OCI-LY3 (cell line): ENCODE results near the gene SFT2D3.

Source experiments
- H2AFZ ChIP-seq: fragments of 200-600, 300-600 bp; shearing (Covaris generic); 2 replicates; pipeline ENCODE4 v1.6.0; 2014; ENCODE audit warnings: antibody characterized with exemption, low read depth, low read length
- H3K27ac ChIP-seq: fragments of 200-600, 300-600 bp; sonication (generic); 2 replicates; pipeline ENCODE4 v1.5.1; 2014; ENCODE audit warnings: mild to moderate bottlenecking, low read length, moderate library complexity, mixed read lengths
- H3K27me3 ChIP-seq: fragments of 200-600, 300-600 bp; sonication (generic); 2 replicates; pipeline ENCODE4 v1.6.1; 2014; ENCODE audit warnings: low read depth, low read length, mixed read lengths
- H3K36me3 ChIP-seq: fragments of 200-600, 300-600 bp; sonication (generic); replicated peaks from 2 replicates; pipeline ENCODE3; 2014; ENCODE audit warnings: low read depth, low read length, mixed read lengths
- H3K4me1 ChIP-seq: fragments of 300-600, 200-600 bp; sonication (generic); 2 replicates; pipeline ENCODE4 v1.6.1; 2014; ENCODE audit warnings: low read length, mixed read lengths
- H3K4me2 ChIP-seq: fragments of 200-600, 300-600 bp; sonication (generic); 2 replicates; pipeline ENCODE4 v1.6.1; 2014; ENCODE audit warnings: low read length, mixed read lengths
- H3K4me3 ChIP-seq: fragments of 300-600, 200-600 bp; sonication (generic); 2 replicates; pipeline ENCODE4 v1.5.1; 2014; ENCODE audit warnings: antibody characterized with exemption, mild to moderate bottlenecking, low read length, moderate library complexity
- H3K79me2 ChIP-seq: fragments of 300-600, 200-600 bp; shearing (Covaris generic); 2 replicates; pipeline ENCODE4 v1.6.1; 2014; ENCODE audit warnings: mild to moderate bottlenecking, low read length, mixed read lengths
- H3K9ac ChIP-seq: fragments of 300-600, 200-600 bp; shearing (Covaris generic); 2 replicates; pipeline ENCODE4 v1.6.0; 2014; ENCODE audit warnings: mild to moderate bottlenecking, low read length, moderate library complexity
- H3K9me3 ChIP-seq: fragments of 200-600, 300-600 bp; shearing (Covaris generic); 2 replicates; pipeline ENCODE4 v1.6.1; 2014; ENCODE audit warnings: low read length, mixed read lengths; ENCODE audit not compliant: insufficient read depth
- H4K20me1 ChIP-seq: fragments of 200-600, 300-600 bp; sonication (generic); 2 replicates; pipeline ENCODE4 v1.6.1; 2016; ENCODE audit warnings: low read length, mixed read lengths; ENCODE audit not compliant: insufficient read depth
- EZH2phosphoT487 ChIP-seq: fragments of 200-600 bp; shearing (Covaris generic); IDR thresholded peaks from 2 replicates; pipeline ENCODE4 v1.6.1; 2018; ENCODE audit warnings: antibody characterized with exemption, mixed run types, low read depth
- TF ChIP-seq, protein P1 (sequence below): fragments of 200-600, 300-600 bp; sonication (generic); IDR thresholded peaks from 2 replicates; pipeline ENCODE4 v1.5.1; 2014; ENCODE audit warnings: antibody characterized with exemption, low read length, low read depth

SFT2D3 gene

DNA sequence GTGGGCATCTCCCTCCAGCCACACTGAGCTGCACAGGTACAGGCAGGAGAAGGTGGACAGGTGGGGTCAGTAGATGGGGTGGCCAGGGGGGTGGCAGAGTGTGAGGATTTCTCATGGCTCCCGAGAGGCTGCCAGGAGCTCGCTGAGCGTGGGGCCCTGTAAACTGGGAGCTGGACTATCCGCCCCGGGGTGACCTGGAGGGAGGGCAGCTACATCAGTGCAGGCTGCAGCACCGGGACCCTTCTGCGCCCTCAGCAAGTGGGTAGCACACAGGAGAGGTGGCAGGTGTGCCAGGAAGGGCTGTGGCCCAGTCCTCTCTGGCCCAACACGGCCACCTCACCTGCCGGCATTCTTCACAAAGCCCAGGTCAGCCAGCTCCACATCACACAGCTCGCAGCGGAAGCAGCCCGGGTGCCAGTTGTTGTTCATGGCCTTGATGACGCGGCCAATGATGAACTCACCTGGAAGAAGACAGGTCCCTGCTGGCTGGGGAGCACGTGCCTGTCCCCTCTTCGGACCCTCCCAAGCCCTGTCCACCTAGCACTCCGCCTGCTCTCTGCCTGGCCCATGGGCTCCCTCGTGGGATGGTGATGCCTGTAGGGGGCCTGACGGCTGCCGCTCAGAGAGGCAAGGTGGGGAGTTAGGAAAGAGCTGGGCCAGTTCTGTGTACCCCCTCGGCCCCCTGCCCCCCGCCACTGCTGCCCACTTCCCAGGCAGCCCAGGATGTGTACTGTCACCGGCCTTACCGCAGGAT, 47.0 kb upstream of the SFT2D3 start:
- Histone ChIP-seq H3K36me3 (no peaks in the 10 kb centered on the region), H3K9me3 (no peaks in the 10 kb centered on the region), H4K20me1 (no peaks in the 10 kb centered on the region), H2AFZ (no peak overlapping the region), H3K9ac (no peak overlapping the region), H3K27me3 (no peaks in the 10 kb centered on the region), H3K4me1 (peaks cover 5% of the 10 kb centered on the region), H3K79me2 (no peaks in the 10 kb centered on the region), H3K4me2 (no peak overlapping the region), H3K4me3 (no peak overlapping the region), H3K27ac (no peak overlapping the region)
- TF ChIP-seq EZH2phosphoT487, result no peak
- TF ChIP-seq, protein P1, sequence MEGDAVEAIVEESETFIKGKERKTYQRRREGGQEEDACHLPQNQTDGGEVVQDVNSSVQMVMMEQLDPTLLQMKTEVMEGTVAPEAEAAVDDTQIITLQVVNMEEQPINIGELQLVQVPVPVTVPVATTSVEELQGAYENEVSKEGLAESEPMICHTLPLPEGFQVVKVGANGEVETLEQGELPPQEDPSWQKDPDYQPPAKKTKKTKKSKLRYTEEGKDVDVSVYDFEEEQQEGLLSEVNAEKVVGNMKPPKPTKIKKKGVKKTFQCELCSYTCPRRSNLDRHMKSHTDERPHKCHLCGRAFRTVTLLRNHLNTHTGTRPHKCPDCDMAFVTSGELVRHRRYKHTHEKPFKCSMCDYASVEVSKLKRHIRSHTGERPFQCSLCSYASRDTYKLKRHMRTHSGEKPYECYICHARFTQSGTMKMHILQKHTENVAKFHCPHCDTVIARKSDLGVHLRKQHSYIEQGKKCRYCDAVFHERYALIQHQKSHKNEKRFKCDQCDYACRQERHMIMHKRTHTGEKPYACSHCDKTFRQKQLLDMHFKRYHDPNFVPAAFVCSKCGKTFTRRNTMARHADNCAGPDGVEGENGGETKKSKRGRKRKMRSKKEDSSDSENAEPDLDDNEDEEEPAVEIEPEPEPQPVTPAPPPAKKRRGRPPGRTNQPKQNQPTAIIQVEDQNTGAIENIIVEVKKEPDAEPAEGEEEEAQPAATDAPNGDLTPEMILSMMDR, result no peak

DNA sequence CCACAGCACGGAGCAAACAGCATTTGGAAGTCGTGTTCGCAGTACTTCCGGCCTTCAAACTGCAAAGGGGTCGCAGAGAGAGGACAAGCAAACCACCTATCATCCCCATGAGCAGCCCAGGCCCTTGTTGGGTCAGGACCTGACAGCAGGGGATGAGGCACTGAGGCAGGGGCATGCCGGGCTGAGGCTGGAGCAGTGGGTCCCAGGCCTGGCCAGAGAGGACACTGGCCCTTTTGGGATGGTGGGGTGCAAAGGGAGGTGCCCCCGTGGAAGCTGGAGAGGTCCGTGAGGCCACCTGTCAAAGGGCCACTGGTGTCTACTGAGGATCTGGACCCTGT, 46.5 kb upstream of the SFT2D3 start:
- Histone ChIP-seq H3K36me3 (no peaks in the 10 kb centered on the region), H4K20me1 (no peaks in the 10 kb centered on the region), H3K9me3 (no peaks in the 10 kb centered on the region), H3K4me2 (no peak overlapping the region), H3K4me1 (peaks cover 6% of the 10 kb centered on the region), H2AFZ (no peak overlapping the region), H3K79me2 (no peaks in the 10 kb centered on the region), H3K9ac (no peak overlapping the region), H3K27ac (no peak overlapping the region), H3K27me3 (no peaks in the 10 kb centered on the region), H3K4me3 (no peak overlapping the region)
- TF ChIP-seq, protein P1, result no peak
- TF ChIP-seq EZH2phosphoT487, result no peak

DNA sequence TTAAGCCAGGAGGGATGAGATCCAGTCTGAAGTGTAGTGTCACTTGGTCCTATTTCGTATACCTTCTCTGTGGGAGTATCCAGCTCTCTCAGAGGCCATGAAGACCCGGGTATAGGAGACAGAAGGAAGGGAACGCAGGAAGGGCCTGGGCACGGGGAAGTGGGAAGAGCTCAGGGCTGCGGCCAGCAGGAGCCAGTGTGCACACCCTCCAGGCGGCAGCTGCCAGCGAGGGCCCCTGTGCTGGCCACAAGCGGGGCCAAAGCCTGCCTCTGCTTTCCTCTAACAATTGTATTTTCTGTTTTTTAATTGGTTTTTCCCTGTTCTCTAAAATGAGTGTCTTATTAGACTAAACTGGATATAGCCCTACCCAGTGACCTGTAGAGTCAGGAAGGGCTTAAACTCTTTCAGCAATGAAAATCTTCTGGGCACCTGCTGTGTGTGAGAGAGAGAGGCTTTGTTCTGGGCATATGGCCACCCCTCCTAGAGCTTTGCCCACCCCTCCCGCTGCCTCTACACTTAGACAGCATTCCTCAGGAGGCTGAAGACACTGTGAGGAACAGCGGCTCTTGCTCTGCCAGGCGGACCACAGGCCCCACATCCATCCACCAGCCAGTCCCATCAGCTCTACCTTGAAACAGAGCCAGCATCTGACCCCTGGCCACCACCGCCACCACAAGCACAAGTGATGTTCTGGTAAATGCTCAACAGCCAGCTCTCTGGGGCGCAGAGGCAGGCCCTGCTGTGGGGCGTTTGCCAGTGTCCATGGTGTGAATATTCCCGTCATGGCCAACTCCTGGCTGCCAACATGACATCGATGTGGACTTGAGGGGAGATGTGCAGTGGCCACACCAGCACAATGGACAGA, 45.9 kb upstream of the SFT2D3 start:
- Histone ChIP-seq H3K4me1 (peaks cover 10% of the 10 kb centered on the region), H3K9ac (no peak overlapping the region), H3K79me2 (no peaks in the 10 kb centered on the region), H3K36me3 (no peaks in the 10 kb centered on the region), H3K4me2 (no peak overlapping the region), H3K27ac (no peak overlapping the region), H3K27me3 (no peaks in the 10 kb centered on the region), H4K20me1 (no peaks in the 10 kb centered on the region), H2AFZ (no peak overlapping the region), H3K4me3 (no peak overlapping the region), H3K9me3 (no peaks in the 10 kb centered on the region)
- TF ChIP-seq, protein P1, result no peak
- TF ChIP-seq EZH2phosphoT487, result no peak

DNA sequence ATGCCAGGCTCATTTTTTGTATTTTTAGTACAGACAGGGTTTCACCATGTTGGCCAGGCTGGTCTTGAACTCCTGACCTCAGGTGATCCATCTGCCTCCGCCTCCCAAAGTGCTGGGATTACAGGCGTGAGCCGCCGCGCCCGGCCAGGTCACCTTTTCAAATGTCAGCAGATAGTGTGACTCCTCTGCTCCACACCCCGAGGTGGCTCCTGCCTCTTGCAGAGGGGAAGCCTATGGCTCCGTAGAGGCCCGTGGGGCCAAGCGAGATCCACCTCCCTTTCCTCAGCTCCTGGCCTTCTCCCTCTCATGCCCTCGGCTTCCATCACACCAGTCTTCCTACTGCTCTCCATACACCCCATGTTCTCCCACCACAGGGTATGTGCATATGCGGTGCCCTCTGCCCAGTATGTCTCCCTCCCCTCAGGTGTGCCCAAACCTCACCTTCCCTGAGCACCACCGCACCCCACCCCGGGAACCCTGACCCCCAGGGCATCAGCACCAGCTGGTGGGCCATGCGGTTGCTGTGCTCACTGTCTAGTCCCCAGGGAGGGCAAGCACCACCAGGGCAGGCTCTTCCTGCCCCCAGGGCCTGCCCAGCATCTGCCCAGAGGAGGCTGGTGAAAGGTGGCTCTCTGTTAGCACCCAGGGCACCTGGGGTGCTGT, 44.6 kb upstream of the SFT2D3 start:
- TF ChIP-seq, protein P1, result no peak
- no peak for TF ChIP-seq EZH2phosphoT487
- H3K27me3 ChIP-seq, result no peaks in the 10 kb centered on the region
- no peaks in the 10 kb centered on the region for H3K79me2 ChIP-seq
- no peak overlapping the region for H3K9ac ChIP-seq
- peaks cover 10% of the 10 kb centered on the region for H3K4me1 ChIP-seq
- H3K27ac ChIP-seq, result no peak overlapping the region
- H3K36me3 ChIP-seq, result no peaks in the 10 kb centered on the region
- no peaks in the 10 kb centered on the region for H4K20me1 ChIP-seq
- H3K4me2 ChIP-seq, result no peak overlapping the region
- H2AFZ ChIP-seq, result no peak overlapping the region
- H3K4me3 ChIP-seq, result no peak overlapping the region
- no peaks in the 10 kb centered on the region for H3K9me3 ChIP-seq
